ENCODE measurements around the gene MINAR2. TPM values are rescaled to one million over a fixed set of nuclear protein-coding genes. Genes with fewer than 3 reads are reported as not detected.

MINAR2 gene
- total and polyA plus RNA-seq, 11 donors, result not detected

GRCh38 chr5:129717751-129718310 lies 30.1 kb upstream of the MINAR2 start:
- Histone ChIP-seq H3K36me3 (no peaks in the 10 kb centered on the region), H3K4me1 (no peaks in the 10 kb centered on the region), H3K27ac (no peak overlapping the region), H3K9me3 (no peaks in the 10 kb centered on the region), H3K27me3 (no peaks in the 10 kb centered on the region), H3K4me3 (no peak overlapping the region)
- no peak for DNase-seq
- intact Hi-C loops (cut with DNase I), result no loop called here
- no peak for ATAC-seq
- TF ChIP-seq POLR2A (IDR thresholded peaks at IDR 0.05), result no peak
- no peak for TF ChIP-seq CTCF (IDR thresholded peaks at IDR 0.05)

GRCh38 chr5:129718471-129719090 lies 29.3 kb upstream of the MINAR2 start:
- no peak overlapping the region for H3K4me3 ChIP-seq
- DNase-seq, result no peak
- intact Hi-C loops (cut with DNase I), result no loop called here
- ATAC-seq, result no peak
- 71 to 85% (median 75%) methylated on average over 1 of the region's 1 CpG for WGBS, 4 donors
- H3K4me1 ChIP-seq, result no peaks in the 10 kb centered on the region
- H3K27ac ChIP-seq, result no peak overlapping the region
- no peaks in the 10 kb centered on the region for H3K9me3 ChIP-seq
- H3K36me3 ChIP-seq, result no peaks in the 10 kb centered on the region
- H3K27me3 ChIP-seq, result no peaks in the 10 kb centered on the region
- TF ChIP-seq CTCF (IDR thresholded peaks at IDR 0.05), result no peak
- no peak for TF ChIP-seq POLR2A (IDR thresholded peaks at IDR 0.05)

GRCh38 chr5:129724222-129724621 lies 23.7 kb upstream of the MINAR2 start:
- intact Hi-C loops (cut with DNase I), result no loop called here
- DNase-seq (no peak), ATAC-seq (no peak)
- Histone ChIP-seq H3K4me1 (no peaks in the 10 kb centered on the region), H3K27me3 (no peaks in the 10 kb centered on the region), H3K27ac (no peak overlapping the region), H3K9me3 (no peaks in the 10 kb centered on the region), H3K36me3 (no peaks in the 10 kb centered on the region), H3K4me3 (no peak overlapping the region)
- TF ChIP-seq CTCF (IDR thresholded peaks at IDR 0.05), result no peak
- TF ChIP-seq POLR2A (IDR thresholded peaks at IDR 0.05), result no peak
- WGBS, 4 donors, result 38 to 45% (median 42%) methylated on average over 2 of the region's 2 CpGs

GRCh38 chr5:129724647-129725046 lies 23.2 kb upstream of the MINAR2 start:
- Histone ChIP-seq H3K4me1 (no peaks in the 10 kb centered on the region), H3K27me3 (no peaks in the 10 kb centered on the region), H3K27ac (no peak overlapping the region), H3K9me3 (no peaks in the 10 kb centered on the region), H3K4me3 (no peak overlapping the region), H3K36me3 (no peaks in the 10 kb centered on the region)
- DNase-seq (no peak), ATAC-seq (no peak)
- intact Hi-C loops (cut with DNase I), result no loop called here
- WGBS, 4 donors, result 88 to 94% (median 92%) methylated on average over 4 of the region's 4 CpGs
- TF ChIP-seq CTCF (IDR thresholded peaks at IDR 0.05), result no peak

Measured in heart left ventricle (tissue), 16 donors.